HK-2 (cell line): ENCODE results near the gene METTL13.

Experiments used
- DNase-seq: peaks from one replicate; pipeline ENCODE4 v3.0.0-alpha.2; 2018; ENCODE audit not compliant: unreplicated experiment

Gene METTL13

GRCh38 chr1:171781176-171781875 lies at the start of gene METTL13:
TSS of gene METTL13 (plus strand) at chr1:171781660. CDS start at chr1:171781968, 308 bp downstream.
- peak; percentile 100 for DNase-seq

- no peak for DNase-seq
These were observed 45.3 kb upstream of the METTL13 start for GRCh38 chr1:171736196-171736595.

GRCh38 chr1:171738911-171739310 lies 42.5 kb upstream of the METTL13 start:
- no peak for DNase-seq

GRCh38 chr1:171739656-171740055 lies 41.8 kb upstream of the METTL13 start:
- DNase-seq: no peak

GRCh38 chr1:171740356-171740863 lies 41.0 kb upstream of the METTL13 start:
- no peak for DNase-seq

- DNase-seq: peak; percentile 34
These were observed 40.2 kb upstream of the METTL13 start for GRCh38 chr1:171740987-171741871.

- peak; percentile 90 for DNase-seq
These were observed 39.4 kb upstream of the METTL13 start, which contains the start of gene VAMP4 for GRCh38 chr1:171741872-171742576. TSS of gene VAMP4 (minus strand) at chr1:171742065. CDS start at chr1:171738414, 3,651 bp downstream.

GRCh38 chr1:171742577-171742922 lies 38.9 kb upstream of the METTL13 start:
- DNase-seq: peak; percentile 57

GRCh38 chr1:171743081-171743870 lies 38.2 kb upstream of the METTL13 start:
- peak; percentile 24 for DNase-seq

- no peak for DNase-seq
These were observed 36.5 kb upstream of the METTL13 start for GRCh38 chr1:171744986-171745385.

GRCh38 chr1:171748651-171749050 lies 32.8 kb upstream of the METTL13 start:
- no peak for DNase-seq

- no peak for DNase-seq
These were observed 30.2 kb upstream of the METTL13 start for GRCh38 chr1:171751221-171751620.

GRCh38 chr1:171753182-171753581 lies 28.3 kb upstream of the METTL13 start:
- no peak for DNase-seq

- DNase-seq: no peak
These were observed 27.6 kb upstream of the METTL13 start for GRCh38 chr1:171753685-171754352.

GRCh38 chr1:171754353-171754705 lies 27.1 kb upstream of the METTL13 start:
- DNase-seq: no peak

GRCh38 chr1:171754971-171755370 lies 26.5 kb upstream of the METTL13 start:
- no peak for DNase-seq

- no peak for DNase-seq
These were observed 24.6 kb upstream of the METTL13 start for GRCh38 chr1:171756856-171757255.

GRCh38 chr1:171758011-171758410 lies 23.4 kb upstream of the METTL13 start:
- no peak for DNase-seq

GRCh38 chr1:171762143-171762563 lies 19.3 kb upstream of the METTL13 start:
- no peak for DNase-seq

GRCh38 chr1:171763764-171764163 lies 17.7 kb upstream of the METTL13 start:
- DNase-seq: no peak

- no peak for DNase-seq
These were observed 12.3 kb upstream of the METTL13 start for GRCh38 chr1:171769171-171769570.
